ENCODE measurements around the gene HYAL4.

DNA sequence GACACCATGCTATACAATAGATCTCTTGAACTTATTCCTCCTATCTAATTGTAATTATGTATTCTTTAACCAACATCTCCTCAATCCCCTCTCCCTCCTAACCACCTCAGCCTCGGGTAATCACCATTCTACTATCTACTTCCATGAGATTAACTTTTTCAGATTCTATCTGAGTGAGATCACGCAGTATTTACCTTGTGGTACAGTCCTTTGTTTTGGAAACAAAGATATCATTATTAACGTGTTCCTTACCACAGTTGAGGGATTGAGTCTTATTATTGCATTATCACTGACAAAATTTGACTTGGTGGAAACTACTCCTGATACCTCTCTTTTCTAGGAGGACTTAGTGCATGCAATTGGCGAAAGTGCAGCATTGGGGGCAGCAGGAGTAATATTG, 26.0 kb upstream of the HYAL4 start:
- TF ChIP-seq, protein P1, sequence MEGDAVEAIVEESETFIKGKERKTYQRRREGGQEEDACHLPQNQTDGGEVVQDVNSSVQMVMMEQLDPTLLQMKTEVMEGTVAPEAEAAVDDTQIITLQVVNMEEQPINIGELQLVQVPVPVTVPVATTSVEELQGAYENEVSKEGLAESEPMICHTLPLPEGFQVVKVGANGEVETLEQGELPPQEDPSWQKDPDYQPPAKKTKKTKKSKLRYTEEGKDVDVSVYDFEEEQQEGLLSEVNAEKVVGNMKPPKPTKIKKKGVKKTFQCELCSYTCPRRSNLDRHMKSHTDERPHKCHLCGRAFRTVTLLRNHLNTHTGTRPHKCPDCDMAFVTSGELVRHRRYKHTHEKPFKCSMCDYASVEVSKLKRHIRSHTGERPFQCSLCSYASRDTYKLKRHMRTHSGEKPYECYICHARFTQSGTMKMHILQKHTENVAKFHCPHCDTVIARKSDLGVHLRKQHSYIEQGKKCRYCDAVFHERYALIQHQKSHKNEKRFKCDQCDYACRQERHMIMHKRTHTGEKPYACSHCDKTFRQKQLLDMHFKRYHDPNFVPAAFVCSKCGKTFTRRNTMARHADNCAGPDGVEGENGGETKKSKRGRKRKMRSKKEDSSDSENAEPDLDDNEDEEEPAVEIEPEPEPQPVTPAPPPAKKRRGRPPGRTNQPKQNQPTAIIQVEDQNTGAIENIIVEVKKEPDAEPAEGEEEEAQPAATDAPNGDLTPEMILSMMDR (IDR thresholded peaks at IDR 0.05), result no peak
- no peak for TF ChIP-seq POLR2A (IDR thresholded peaks at IDR 0.05)

Data from uterus (tissue), 2 donors.